NOMO-1 treated with DMSO at 0.1 percent for 48 hours (cell line): ENCODE data around the gene NELFA.

Source experiments
- DNase-seq: peaks from one replicate; lab custom pipeline; 2025; ENCODE audit not compliant: unreplicated experiment; lab: John Stamatoyannopoulos, UW

Gene NELFA

DNA sequence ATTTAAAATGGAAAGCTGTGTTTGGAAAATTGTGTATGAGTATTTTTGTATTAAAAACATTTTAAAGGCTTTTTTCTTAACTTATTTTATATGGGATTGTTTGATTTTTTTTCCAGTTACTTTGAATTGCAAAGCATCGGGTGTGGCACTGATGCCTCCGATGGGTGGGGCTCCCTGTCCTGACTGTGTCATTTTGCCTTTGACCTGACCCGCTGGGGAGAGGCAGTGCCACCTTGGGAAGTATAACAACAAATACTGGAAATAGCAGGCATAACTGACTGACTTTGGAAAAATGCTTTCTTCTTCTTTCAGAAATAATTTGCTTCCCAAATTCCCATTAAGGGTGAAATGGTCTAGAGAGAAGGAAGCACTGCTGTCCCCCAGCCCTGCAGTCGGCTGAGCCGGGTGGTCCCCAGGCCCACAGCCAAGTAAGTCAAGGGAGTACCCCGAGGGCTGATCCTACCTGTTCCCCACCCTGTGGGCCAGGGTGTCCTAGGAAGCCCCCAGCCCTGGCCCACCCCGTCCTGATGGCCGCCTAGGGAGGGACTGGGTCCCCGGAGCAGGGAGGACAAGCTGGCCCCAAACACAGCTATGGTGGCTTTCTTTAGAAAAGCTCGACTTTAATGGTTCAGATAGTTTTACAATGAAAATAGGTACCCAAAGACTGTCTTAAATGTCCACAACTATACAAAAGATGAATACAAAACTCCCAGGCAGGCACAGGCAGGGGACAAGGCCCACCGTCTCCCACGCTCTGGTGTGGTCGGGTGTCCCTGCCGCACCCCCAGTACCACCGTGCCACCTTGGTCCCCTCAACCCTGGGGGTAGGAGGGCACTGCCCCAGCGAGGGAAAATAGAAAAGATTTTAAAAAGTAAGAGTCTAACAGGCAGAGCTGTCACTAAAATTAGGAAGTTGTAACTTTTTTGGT is 26.4 kb downstream of the NELFA start:
- DNase-seq = no peak

DNA sequence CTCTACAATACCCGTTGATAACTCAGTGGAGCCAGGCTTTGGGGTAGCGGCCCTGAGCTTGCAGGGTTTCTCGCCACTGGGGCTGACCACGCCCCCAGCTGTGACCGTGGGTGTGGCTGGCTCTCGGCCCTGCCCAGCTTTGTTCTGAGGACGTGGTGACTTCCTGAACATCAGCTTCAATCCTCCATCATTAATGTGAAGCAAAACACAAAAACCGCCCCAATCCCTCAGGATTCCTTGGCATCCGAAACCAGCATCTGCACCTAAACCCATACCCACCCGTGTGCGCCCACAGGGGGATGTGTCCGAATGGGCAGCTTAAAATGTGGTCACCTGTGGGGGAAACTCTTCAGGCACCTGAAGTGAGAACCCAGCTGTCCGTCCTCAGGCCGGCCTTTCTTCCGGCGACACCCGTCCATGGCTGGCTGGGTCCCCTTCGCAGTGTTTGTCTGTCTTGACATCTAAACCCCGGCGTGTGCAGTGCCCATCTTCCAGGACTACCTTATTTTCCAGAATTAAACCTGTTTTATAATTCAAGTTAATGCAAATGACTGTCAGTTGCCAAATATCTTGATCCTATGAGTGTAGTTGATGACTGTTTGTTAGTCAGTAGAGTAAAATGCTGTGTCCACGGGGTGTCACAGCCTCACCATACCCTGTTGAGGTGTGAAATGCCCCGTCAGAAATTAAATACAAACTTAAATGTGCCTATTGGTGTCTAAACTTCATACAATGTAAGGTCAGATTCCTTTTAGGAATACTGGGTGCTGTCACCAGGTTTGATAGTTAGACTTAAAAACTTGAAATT is 27.3 kb downstream of the NELFA start:
- no peak for DNase-seq

DNA sequence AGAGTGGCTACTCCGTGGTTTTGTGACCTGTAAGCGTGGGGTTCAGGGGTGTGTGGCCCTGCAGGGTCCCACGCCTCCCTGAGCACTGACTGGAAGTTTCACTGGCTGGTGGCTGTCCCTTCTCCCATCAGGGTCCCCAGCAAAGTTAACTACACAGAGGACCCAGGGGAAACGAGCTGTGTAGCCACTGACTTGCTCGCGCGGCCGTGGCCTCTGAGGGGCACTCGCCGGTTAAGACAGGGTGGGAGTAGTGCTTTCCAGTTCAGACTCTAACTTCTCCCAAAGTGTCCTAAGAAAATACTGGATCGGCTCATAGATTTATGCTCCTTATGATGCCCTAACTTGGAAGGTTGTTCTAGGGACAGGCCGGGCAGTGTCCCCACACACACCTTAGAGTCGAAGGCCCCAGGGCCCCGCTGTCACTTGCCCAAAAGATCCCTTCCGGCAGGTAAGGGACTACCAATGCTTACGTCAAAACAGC is 28.2 kb downstream of the NELFA start:
- no peak for DNase-seq

DNA sequence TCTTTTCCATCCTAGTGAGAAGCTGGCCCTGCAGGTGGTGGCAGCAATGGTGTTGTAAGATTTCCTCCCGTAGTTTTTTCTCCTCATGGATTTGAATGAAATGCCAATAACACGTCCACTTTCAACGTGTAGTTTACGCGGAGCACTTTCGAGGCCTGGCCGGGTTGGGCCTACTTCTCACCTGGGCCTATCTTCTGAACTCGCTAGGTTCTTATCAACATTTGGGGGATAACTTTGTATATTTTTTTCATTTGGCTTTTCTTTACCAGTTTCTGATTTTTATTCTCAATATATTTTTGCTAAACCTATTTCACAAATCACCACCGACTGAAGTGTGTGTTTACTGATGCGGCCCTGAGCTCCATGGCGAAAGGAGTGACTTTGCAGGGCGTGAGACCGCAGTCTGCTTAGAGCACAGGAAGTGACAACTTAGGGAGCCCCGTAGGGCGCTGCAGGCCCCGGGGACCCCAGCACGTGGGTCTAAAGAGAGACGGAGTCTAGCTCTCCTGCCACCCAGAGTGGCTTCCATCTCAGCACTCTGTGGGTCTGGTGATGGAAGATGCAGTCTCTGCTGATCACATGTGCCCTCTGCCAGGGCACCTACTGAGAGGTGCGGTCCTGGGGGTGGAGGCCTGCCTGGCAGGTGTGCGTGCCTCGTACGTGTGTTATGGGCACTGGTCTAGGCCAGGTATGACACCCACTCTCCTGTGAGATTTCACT is 29.1 kb downstream of the NELFA start:
- DNase-seq = no peak

DNA sequence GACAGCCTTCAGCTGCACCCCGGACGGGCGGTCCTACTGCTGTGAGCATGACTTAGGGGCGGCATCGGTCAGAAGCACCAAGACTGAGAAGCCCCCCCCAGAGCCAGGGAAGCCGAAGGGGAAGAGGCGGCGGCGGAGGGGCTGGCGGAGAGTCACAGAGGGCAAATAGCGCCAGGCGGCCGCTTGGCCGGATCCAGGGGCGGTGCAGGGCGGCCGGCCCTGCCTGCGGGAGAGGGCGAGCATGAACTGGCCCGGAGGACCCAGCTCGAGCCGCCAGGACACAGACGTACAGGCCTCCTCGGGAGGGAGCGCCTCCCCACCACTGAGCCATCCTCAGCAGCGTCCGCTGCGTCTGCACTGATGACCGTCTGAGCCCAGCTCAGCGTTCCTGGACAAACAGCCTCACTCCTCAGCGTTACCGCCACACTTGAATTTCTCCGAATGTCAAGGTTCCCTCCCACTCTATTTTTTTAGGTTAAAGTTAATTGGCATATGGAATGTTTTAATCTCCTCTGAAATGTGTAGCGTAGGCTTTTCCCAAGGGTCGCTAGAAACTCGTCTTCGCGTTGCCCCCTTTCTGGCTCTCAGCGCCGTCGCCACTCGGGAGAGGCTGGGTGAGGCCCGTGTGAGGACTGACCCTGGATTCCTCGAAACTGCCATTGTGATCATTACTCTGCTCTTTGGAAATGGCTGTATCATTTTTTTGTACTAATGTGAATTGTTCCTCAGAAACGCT is 29.9 kb downstream of the NELFA start:
- no peak for DNase-seq

DNA sequence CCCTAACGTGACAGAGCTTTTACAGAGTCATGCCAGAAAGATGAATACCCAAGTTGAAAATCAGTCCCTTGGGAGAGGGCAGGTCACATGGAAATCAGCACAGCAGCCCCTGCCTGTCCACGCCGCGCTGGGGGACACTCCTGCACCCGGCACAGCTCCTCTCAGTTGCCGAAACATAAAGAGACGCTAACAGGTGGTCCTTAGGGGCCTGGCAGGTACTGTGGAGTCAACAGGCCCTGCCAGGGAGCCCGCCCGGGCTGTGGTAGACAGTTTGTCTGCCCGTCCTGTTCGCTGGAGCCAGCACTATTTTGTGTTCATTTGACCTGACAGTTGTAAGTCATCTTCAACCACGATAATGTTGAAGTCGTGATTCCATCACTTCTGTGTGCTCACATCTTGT is 30.5 kb downstream of the NELFA start:
- DNase-seq = no peak

DNA sequence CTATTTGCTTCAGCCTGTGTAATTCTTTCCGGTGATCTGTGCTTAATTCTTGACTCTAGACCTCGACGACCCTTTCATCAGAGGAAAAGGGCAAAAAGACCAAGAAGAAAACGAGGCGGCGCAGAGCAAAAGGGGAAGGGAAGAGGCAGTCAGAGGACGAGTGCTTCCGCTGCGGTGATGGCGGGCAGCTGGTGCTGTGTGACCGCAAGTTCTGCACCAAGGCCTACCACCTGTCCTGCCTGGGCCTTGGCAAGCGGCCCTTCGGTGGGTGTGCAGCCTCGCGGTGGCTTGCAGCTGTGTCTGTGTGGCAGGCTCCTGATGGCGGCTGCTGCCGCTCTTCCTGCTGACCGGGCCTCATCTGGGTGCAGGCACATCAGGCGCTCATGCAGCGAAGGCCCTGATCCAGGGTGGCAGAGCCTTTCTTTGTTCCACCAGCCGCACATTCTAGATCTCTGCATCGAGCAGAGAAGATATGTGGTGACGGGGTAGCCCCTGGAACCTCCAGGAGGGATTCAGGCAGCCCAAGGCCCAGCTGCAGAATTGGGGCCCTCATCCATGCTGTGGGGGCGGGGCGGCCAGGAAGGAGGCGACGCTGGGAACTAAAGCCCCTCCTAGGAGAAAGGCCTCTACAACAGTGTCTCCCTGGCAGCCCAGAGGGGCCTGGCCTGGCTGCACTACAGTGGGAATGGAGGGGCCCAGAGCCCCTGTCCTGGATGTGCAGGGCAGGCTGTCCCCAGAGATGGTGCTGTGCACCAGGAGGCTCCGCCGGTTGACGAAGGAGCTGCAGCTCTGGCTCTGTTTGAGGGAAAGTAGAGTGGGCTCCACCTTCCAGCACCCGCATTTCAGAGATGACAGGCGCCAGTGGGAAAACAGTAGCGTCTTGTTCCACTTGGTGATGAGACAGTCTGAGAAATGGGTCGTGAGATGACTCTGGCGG is 32.1 kb downstream of the NELFA start:
- DNase-seq = no peak

DNA sequence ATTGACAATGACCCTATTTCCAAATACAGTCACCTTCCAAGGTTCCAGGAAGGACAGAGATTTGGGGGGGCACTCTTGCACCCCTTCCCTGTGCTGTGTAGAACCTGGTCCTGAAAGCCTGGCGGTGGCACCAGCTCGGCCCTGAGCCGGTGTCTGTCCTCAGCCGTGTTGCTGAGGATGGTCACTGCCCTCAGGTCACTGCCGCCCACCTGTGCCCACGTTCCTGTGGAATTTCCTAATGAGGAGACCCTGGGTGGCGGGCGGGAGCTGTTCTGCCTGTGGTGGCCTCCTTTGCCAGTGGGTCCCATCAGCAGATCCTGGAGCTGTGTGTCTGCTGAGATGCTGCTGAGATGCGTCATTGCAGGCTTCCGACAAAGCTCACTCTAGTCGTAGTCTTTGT is 32.9 kb downstream of the NELFA start:
- no peak for DNase-seq

DNA sequence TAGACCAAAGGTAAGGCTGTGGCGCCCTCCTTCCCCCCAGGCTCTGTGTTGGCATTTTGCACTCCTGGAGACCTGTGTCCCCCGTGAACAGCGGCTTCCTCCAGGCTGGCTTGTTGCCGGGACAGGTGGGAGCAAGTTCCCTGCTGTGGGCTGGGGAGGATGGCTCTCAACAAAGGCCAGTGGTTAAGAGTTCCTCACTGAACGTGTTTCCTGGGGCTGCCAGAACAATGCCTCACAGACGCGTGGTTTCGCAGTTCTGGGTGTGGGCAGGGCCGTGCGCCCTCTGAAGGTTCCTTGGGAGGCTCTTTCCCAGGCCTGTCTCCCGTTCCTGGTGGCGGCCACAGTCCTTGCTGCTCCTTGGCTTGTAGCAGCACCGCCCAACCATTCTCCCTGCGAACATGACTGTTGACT is 33.4 kb downstream of the NELFA start:
- no peak for DNase-seq

DNA sequence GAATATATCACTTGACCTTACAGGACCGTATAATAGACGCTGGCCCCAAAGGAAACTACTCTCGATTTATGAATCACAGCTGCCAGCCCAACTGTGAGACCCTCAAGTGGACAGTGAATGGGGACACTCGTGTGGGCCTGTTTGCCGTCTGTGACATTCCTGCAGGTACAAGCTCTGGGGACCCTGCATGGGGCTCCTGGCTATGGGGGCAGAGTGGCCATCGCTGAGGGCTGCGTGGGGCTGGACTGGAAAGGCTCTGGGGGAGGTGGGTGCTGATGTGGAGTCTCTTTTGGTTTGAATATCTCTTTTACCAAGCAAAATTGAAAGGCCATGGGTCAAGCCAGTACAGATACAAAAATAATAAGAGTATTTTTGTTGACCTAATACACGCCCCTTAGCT is 33.9 kb downstream of the NELFA start:
- no peak for DNase-seq

DNA sequence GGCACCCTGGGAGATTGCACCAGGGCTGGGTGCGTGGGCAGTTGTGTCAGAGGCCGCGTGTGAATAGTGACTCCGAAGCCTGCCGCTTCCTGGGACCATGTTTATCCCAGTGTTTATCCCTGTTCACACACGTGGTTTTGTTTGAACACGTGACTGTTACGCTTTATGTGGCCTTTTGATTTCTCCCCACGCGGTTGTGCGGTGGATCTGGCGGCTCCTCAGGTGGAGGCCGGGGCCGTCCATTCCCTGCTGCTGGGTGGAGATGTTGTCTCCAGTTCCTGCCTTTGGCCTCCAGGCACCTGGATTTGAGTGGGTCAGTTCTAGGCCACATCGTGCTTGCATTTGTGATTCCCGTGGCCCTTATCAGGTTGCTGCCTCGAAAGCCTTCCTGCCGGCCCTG is 35.1 kb downstream of the NELFA start:
- no peak for DNase-seq

DNA sequence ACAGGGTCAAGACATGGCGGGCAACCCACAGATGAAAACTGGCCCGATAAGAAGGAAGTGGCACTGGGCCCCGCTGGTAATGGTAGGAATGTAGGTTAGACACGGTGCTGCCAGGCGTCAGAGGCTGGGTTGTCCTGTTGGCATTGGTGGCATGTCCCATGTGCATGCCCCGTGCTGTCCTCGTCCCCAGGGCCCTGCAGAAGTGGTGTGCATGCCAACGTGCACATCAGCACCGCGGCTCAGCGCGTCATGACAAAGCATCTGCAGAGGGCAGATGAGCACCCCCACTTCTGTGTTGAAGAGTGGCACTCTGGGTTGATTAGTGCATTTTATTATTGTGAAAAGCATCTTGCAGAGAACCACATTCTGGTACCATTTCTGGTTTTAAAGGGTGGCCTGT is 35.6 kb downstream of the NELFA start:
- DNase-seq = no peak

DNA sequence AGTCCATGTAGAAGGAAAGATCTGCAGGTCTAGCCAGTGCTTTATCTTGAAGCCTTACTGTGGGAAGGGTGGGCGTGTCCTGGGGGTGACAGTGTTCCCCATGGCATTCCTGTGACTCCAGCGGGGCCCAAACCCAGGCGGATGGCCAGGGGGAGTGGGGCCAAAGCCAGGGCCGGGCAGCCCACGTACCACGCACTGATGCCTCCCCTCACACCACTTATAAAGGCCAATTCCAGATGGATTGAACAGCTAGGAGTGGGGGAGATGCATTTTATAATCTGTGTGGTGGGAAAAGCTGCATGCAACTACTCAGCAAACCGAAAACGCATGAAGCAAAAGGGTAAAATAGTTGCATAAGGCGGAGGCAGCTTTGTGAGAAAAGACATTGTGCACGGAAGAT is 36.4 kb downstream of the NELFA start:
- no peak for DNase-seq

DNA sequence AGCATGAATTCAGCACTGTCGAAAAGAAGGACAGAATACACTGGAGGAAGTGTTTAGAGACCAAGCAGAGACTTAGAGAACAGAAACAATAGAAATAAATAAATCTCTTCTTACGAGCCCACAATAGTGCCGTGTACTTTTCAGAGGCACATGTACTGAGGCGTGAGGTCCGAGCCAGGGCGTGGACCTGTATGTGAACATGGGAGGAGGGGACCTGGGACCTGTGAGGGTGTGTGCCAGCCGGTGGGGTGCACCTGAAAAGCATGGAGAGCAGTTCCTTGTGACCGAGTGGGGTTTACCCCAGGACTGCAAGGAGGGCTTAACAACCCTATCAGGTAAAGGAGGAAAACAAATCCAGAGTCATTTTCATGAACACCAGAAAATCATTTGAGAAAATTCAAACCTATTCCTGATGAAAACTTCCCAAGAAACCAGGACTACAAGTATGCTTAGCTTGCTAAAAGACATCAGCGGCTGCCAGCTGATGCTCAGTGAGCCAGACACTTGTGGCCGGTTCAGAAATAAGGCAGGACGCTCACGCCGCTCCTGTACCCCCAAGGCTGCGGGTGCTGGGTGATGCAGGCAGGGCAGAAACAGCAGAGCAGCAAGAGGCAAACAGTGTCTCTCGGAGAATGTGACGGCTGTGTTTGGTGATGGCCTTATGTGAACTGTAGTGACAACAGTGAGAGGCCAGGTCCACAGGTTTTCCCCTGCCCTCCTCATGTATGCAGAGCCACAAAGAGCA is 37.1 kb downstream of the NELFA start:
- DNase-seq = no peak

DNA sequence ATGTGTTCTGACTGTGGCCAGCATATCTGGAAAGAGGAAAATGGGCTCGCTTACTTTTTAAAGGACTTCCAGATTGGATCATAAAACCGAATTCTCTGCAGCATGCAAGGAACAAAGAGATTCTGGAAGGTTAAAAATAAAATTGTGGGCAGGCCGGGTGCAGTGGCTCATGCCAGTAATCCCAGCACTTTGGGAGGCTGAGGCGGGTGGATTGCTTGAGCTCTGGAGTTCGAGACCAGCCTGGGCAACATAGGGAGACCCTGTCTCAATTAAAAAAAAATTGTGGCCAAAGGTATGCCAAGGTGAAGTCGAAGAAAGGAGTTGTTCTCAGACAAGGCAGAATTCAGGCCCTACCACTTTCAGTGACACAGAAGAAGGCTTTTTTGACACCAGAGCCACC is 37.8 kb downstream of the NELFA start:
- DNase-seq = no peak

DNA sequence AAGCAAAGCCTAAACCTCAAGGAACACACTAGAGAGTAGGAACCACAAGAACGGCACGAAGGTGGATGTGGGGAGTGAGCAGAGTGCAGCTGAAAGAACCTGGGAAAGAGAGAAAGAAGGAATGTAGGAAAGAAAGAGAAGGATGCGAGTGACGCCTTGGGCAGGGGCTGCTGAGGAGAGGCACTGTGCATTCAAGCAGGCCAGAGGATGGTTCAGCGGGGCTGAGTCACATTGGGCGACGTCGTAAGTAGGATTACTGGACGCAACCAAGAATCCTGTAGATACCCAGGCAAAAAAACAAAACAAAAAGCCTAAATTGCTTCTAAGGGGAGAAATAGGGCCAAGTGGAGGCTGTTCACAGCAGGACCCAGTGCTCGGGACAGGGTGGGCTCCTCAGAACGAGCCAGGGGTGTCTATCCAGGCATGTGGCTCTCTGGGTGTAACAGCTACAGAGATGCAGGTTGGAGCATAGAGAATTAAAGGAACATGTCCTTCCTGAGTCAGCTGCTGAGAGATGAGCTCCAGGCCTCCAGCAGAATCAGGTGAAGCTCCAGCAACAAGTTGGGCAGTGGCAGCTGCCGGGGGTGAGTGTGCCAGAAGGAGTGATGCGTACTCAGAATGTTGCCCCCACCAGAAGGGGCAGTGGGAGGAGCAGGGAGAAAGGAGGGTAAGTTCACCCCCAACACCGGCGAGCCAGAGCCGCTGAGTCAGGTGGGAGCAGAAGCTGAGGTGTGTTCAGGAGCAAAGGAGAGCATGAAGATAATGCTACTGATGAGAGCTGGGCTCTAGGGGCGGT is 38.6 kb downstream of the NELFA start:
- no peak for DNase-seq

DNA sequence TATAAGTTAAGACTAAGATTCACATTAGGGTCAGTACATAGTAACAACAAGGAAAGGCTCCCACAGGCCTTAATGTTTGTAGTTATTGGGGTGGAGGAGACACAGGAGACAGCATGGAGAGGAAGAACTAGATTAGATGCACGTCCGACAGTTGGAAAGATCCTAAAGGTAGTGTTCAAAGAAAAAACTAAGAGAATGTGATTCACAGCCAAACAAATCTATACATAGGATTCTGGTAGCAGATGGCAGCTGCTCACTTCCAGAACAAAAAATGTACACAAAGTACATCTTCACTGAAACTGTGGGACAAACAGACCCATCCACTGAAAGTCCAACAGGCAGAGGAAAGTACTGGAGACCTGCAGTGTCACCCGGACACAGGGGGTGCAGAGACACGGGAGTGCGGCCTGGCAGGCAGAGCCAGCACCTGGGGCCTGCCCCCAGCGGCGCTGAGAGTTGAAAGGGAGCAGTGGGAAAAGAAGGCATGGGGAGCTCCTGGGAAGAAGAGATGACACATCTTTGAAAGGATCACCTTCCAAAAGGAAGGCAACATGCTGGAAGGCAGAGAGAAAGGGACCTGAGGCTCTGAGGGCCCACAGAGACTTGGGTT is 40.0 kb downstream of the NELFA start:
- no peak for DNase-seq
